HepG2 (cell line): ENCODE results near the gene ALB. TPM values are rescaled to one million over a fixed set of nuclear protein-coding genes. Genes with fewer than 3 reads are reported as not detected.
A peak's percentile ranks its signal among the peaks of the same experiment; 100 is the strongest.

Source experiments
- DRAP1 ChIP-seq: IDR thresholded peaks from 2 replicates; pipeline ENCODE4 v1.6.1; 2016; ENCODE audit warnings: missing genetic modification reagents, missing compliant biosample characterization
- E2F1 ChIP-seq: sonication (generic); formaldehyde crosslinking; IDR thresholded peaks from 2 replicates; pipeline ENCODE4 v1.5.0; 2020; ENCODE audit warnings: missing genetic modification reagents
- ETS1 ChIP-seq: sonication (generic); formaldehyde crosslinking; IDR thresholded peaks from 2 replicates; pipeline ENCODE4 v1.4.0; 2020; ENCODE audit warnings: missing genetic modification reagents
- FOXO4 ChIP-seq: sonication (generic); formaldehyde crosslinking; conservative IDR thresholded peaks from 2 replicates; pipeline ENCODE4 v1.8.1; 2023; ENCODE audit warnings: missing genetic modification reagents
- HDAC1 ChIP-seq: sonication (generic); formaldehyde crosslinking; IDR thresholded peaks from 2 replicates; pipeline ENCODE4 v1.5.1; 2020; ENCODE audit warnings: mild to moderate bottlenecking, missing genetic modification reagents
- HMGXB4 ChIP-seq, 2 experiments: sonication (generic) in 1 of 2; formaldehyde crosslinking in 1 of 2; IDR thresholded peaks; 2 replicates each; pipeline versions ENCODE4 v1.4.0 to v1.6.1; 2018 to 2020; ENCODE audit warnings: missing genetic modification reagents in 2 of 2, borderline replicate concordance in 1 of 2, low read depth in 1 of 2, mild to moderate bottlenecking in 1 of 2, missing biosample characterization in 1 of 2
- HNRNPK ChIP-seq: fragments of 200-400 bp; formaldehyde crosslinking; IDR thresholded peaks from 2 replicates; pipeline ENCODE4 v1.6.1; 2018; ENCODE audit warnings: low read length, low read depth, moderate library complexity, mild to moderate bottlenecking; ENCODE audit not compliant: poor library complexity, severe bottlenecking
- HOXA5 ChIP-seq: sonication (generic); formaldehyde crosslinking; IDR thresholded peaks from 2 replicates; pipeline ENCODE4 v1.4.0; 2020; ENCODE audit warnings: missing genetic modification reagents
- ISX ChIP-seq: sonication (generic); formaldehyde crosslinking; conservative IDR thresholded peaks from 2 replicates; pipeline ENCODE4 v1.5.0; 2020; ENCODE audit warnings: missing genetic modification reagents
- MLLT10 ChIP-seq: sonication (generic); formaldehyde crosslinking; IDR thresholded peaks from 2 replicates; pipeline ENCODE4 v1.4.0; 2020; ENCODE audit warnings: missing genetic modification reagents
- ONECUT2 ChIP-seq: sonication (generic); formaldehyde crosslinking; IDR thresholded peaks from 2 replicates; pipeline ENCODE4 v1.4.0; 2020; ENCODE audit warnings: missing genetic modification reagents
- PREB ChIP-seq: sonication (generic); formaldehyde crosslinking; IDR thresholded peaks from 2 replicates; pipeline ENCODE4 v1.4.0; 2020; ENCODE audit warnings: missing genetic modification reagents
- RBFOX2 ChIP-seq: fragments of 200-400 bp; formaldehyde crosslinking; IDR thresholded peaks from 2 replicates; pipeline ENCODE4 v1.6.1; 2017; ENCODE audit warnings: low read depth, mild to moderate bottlenecking, low read length
- RCOR2 ChIP-seq: IDR thresholded peaks from 2 replicates; pipeline ENCODE4 v1.6.1; 2016; ENCODE audit warnings: missing biosample characterization, missing genetic modification reagents
- RFXAP ChIP-seq: sonication (generic); formaldehyde crosslinking; IDR thresholded peaks from 2 replicates; pipeline ENCODE4 v1.4.0; 2020; ENCODE audit warnings: missing genetic modification reagents, borderline replicate concordance
- SP5 ChIP-seq: IDR thresholded peaks from 2 replicates; pipeline ENCODE4 v1.6.1; 2016; ENCODE audit warnings: low read depth, borderline replicate concordance
- ZFAT ChIP-seq: sonication (generic); formaldehyde crosslinking; conservative IDR thresholded peaks from 2 replicates; pipeline ENCODE4 v1.8.1; 2023; ENCODE audit warnings: missing genetic modification reagents, inconsistent platforms
- ZFP90 ChIP-seq: sonication (generic); formaldehyde crosslinking; IDR thresholded peaks from 2 replicates; pipeline ENCODE4 v1.8.0; 2022; ENCODE audit warnings: missing genetic modification reagents, mild to moderate bottlenecking, inconsistent platforms, borderline replicate concordance
- ZNF3 ChIP-seq: IDR thresholded peaks from 2 replicates; pipeline ENCODE4 v1.7.0; 2017; ENCODE audit warnings: inconsistent platforms
- ZNF550 ChIP-seq: sonication (generic); formaldehyde crosslinking; IDR thresholded peaks from 2 replicates; pipeline ENCODE4 v1.4.0; 2020; ENCODE audit warnings: mild to moderate bottlenecking, missing genetic modification reagents, borderline replicate concordance
- ZNF615 ChIP-seq: sonication (generic); formaldehyde crosslinking; IDR thresholded peaks from 2 replicates; pipeline ENCODE4 v1.5.0; 2020; ENCODE audit warnings: mild to moderate bottlenecking, missing genetic modification reagents, borderline replicate concordance
- ZNF629 ChIP-seq: sonication (generic); formaldehyde crosslinking; conservative IDR thresholded peaks from 2 replicates; pipeline ENCODE4 v1.5.0; 2020; ENCODE audit warnings: missing genetic modification reagents
- ZNF766 ChIP-seq: sonication (generic); formaldehyde crosslinking; IDR thresholded peaks from 2 replicates; pipeline ENCODE4 v1.5.0; 2020; ENCODE audit warnings: missing genetic modification reagents, borderline replicate concordance
- polyA plus RNA-seq, 8 experiments: library from polyadenylated mRNA; depleted of rRNA in 3 of 8; stranded (reverse) in 7 of 8; unstranded in 1 of 8; fragments of >200 nt; fragmentation: Illumina TruSeq in 4 of 8; extraction: Trizol in 4 of 8; gene quantifications; 2 replicates each; pipeline versions ENCODE4 v1.2.1 to v1.2.3, GENCODE V29; 2011 to 2016; ENCODE audit warnings: low read depth in 4 of 8, missing spikeins in 1 of 8, mixed read lengths in 1 of 8; ENCODE audit not compliant: insufficient read depth in 1 of 8
- total RNA-seq, 5 experiments: library from RNA; depleted of rRNA; stranded (reverse); fragments of >200 nt; fragmentation: Illumina TruSeq; extraction: Trizol; gene quantifications; 2 replicates each; pipeline ENCODE4 v1.2.3, GENCODE V29; 2016; ENCODE audit warnings: low read depth in 1 of 5

The ALB gene
- total and polyA plus RNA-seq, 2 of the 13 experiments (the other 11 are each of a cell fraction or from before 2014, with no cell fraction given), result 22,259 to 22,625 TPM

- TF ChIP-seq PREB (no peak), SP5 (CRISPR knock-in tag) (no peak), RFXAP (peak; percentile 48; the same call in 1 of the 2 replicates), ZNF615 (no peak), HOXA5 (CRISPR knock-in tag) (peak; percentile 77; the same call in 1 of the 2 replicates), ZFAT (CRISPR knock-in tag) (peak; percentile 80; the same call in 1 of the 2 replicates), RBFOX2 (peak; percentile 0), ETS1 (CRISPR knock-in tag) (0 out of 2 replicates have a peak, but pooled peaks have one; percentile 73), HMGXB4 (CRISPR knock-in tag; IDR thresholded peaks at IDR 0.05; ENCODE audit: borderline replicate concordance in 1 of 2, low read depth in 1 of 2) (0 out of 4 replicates have a peak, but pooled peaks of 1 of the 2 experiments have one; percentile 22), ZFP90 (CRISPR knock-in tag) (0 out of 2 replicates have a peak, but pooled peaks have one; percentile 62), FOXO4 (CRISPR knock-in tag) (no peak), HNRNPK (no peak), ZNF629 (CRISPR knock-in tag) (0 out of 2 replicates have a peak, but pooled peaks have one; percentile 39), RCOR2 (CRISPR knock-in tag) (0 out of 2 replicates have a peak, but pooled peaks have one; percentile 33), ZNF550 (CRISPR knock-in tag) (no peak), ONECUT2 (CRISPR knock-in tag) (peak; percentile 57; the same call in 1 of the 2 replicates), ZNF766 (CRISPR knock-in tag) (peak; percentile 44; the same call in 1 of the 2 replicates), ISX (CRISPR knock-in tag) (peak; percentile 89; the same call in 1 of the 2 replicates), ZNF3 (peak; percentile 92), E2F1 (CRISPR knock-in tag) (0 out of 2 replicates have a peak, but pooled peaks have one; percentile 48), DRAP1 (0 out of 2 replicates have a peak, but pooled peaks have one; percentile 32), MLLT10 (CRISPR knock-in tag) (peak; percentile 99), HDAC1 (0 out of 2 replicates have a peak, but pooled peaks have one; percentile 19)
Measured at GRCh38 chr4:73407227-73407673, 3.2 kb downstream of the ALB start (continued).
